Epithelial cell of proximal tubule (primary cell): Measurements from ENCODE around the gene TRPM1. TPM values are rescaled to one million over a fixed set of nuclear protein-coding genes. Genes with fewer than 3 reads are reported as not detected.

Source experiments
- DNase-seq: peaks from one replicate; pipeline ENCODE4 v3.0.0-alpha.2; 2011; ENCODE audit warnings: low read depth
- H3K4me3 ChIP-seq: 2 replicates; pipeline ENCODE4 v1.5.1; 2011; ENCODE audit warnings: low read depth, mild to moderate bottlenecking, low read length
- total RNA-seq: library from RNA; depleted of rRNA; stranded (reverse); fragments of >200 nt; gene quantifications from 2 replicates; pipeline ENCODE4 v1.2.3, GENCODE V29; 2015
- TF ChIP-seq, protein P1 (sequence below): conservative IDR thresholded peaks from 2 replicates; pipeline ENCODE4 v1.5.1; 2012; ENCODE audit warnings: low read depth, mild to moderate bottlenecking, low read length

Gene TRPM1
- total RNA-seq, 1 donor from 2014 or later = not detected

- DNase-seq = no peak
- TF ChIP-seq, protein P1, sequence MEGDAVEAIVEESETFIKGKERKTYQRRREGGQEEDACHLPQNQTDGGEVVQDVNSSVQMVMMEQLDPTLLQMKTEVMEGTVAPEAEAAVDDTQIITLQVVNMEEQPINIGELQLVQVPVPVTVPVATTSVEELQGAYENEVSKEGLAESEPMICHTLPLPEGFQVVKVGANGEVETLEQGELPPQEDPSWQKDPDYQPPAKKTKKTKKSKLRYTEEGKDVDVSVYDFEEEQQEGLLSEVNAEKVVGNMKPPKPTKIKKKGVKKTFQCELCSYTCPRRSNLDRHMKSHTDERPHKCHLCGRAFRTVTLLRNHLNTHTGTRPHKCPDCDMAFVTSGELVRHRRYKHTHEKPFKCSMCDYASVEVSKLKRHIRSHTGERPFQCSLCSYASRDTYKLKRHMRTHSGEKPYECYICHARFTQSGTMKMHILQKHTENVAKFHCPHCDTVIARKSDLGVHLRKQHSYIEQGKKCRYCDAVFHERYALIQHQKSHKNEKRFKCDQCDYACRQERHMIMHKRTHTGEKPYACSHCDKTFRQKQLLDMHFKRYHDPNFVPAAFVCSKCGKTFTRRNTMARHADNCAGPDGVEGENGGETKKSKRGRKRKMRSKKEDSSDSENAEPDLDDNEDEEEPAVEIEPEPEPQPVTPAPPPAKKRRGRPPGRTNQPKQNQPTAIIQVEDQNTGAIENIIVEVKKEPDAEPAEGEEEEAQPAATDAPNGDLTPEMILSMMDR = no peak
- no peak overlapping the region for H3K4me3 ChIP-seq
Measured at GRCh38 chr15:31035610-31036009, 65.9 kb downstream of the TRPM1 start.

DNA sequence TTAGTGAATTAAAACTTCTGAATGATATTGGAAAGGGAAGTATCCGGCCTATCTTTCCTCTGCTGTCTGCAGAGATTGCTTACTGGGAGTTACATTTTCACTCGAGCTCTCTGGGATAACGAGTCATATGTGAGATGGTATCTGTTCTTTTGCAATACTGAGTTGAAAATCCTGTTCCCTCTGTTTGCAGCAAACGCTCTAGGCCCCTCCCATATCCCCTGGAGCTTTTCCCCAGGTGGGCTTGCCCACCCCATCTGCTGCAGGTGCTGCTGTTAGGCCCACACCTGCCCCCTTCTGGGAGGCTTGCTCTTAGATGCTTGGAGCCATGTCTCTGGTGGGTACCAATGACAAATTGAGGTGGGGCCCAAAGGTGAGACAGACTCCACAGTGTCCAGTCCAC, 67.4 kb downstream of the TRPM1 start:
- TF ChIP-seq, protein P1 = peak; percentile 23
- DNase-seq = no peak

GRCh38 chr15:31032961-31033371, 68.6 kb downstream of the TRPM1 start:
- no peak overlapping the region for H3K4me3 ChIP-seq
- TF ChIP-seq, protein P1 = no peak
- DNase-seq = no peak

More for the DNA sequence above, 67.4 kb downstream of the TRPM1 start:
- H3K4me3 ChIP-seq = no peak overlapping the region

DNA sequence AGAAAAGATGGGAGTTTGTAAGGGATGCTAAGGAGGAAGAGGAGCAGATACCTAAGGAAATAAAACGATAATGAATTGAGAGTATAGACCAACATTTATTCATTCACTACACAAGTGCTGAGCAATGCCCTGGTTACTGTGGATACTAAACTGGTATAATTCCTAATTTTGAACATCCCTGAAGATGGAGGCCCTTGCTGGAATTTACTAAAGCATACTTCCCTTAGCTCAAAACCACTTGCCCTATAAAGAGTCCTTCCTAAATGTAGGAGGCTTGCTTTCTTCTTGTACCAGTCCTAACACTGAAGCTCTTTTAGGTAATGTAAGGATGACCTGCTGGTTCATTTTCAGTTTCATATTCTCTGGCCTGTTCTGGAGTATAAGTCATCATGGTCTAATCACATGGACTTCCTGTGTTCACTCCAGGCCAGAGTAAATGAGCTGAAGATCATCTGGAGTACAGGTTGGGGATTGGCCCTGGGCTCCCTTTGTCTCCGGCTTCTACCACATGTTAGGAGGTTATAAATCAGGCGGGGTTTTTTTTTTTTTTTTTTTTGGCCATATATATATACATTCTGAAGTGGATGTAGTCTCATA, 70.0 kb downstream of the TRPM1 start:
- TF ChIP-seq, protein P1 = no peak
- H3K4me3 ChIP-seq = no peak overlapping the region
- DNase-seq = no peak

- TF ChIP-seq, protein P1 = no peak
- no peak for DNase-seq
- no peak overlapping the region for H3K4me3 ChIP-seq
Measured at GRCh38 chr15:31027910-31028578, 73.5 kb downstream of the TRPM1 start.

DNA sequence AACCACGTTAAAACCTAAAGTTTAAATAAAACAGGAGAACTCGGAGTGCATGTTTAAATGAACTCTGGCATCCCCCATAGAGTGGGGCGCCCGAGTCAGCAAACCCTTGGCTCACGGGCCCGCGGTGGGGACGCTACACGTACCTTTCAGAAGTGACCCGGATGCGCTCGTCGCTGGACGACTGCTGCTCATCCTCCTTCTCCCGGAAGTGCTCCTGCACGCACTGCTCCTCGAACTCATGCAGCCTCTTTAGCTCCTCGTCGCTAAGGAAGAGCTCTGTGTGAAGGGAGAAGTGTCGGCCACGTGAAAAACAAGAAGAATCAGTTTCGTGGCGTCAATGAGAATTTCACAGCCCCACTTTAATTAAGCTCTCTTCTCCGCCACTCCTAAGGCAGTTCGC, 75.5 kb downstream of the TRPM1 start:
- no peak for DNase-seq
- no peak overlapping the region for H3K4me3 ChIP-seq
- TF ChIP-seq, protein P1 = no peak

DNA sequence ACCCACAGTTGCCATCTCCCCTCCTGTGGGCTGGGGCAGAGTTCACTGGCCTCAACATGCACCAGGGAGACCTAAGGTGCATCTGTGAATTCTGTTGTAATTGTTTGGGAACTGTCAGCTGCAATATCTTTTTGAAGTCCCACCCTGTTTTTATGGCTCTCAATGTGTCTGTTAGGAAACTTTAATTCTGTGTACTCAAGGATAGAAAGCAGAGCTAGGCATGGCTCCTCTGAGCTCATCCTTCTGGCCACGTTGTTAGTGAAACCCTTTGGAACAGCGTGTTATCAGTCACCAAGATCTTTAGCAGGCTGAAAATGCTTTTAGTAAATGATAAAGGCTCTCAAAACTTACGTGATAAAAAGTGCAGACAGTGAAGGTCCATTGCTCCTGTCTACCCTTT, 76.5 kb downstream of the TRPM1 start:
- no peak for DNase-seq
- TF ChIP-seq, protein P1 = no peak
- H3K4me3 ChIP-seq = no peak overlapping the region
